ENCODE data around the gene FAM53B.

FAM53B gene

GRCh38 chr10:124705817-124706461 lies 38.2 kb downstream of the FAM53B start:
- Histone ChIP-seq H3K36me3 (replicated peaks) (peaks cover 24% of the 10 kb centered on the region), H3K4me3 (no peak overlapping the region), H3K27me3 (ENCODE audit: low read depth) (no peaks in the 10 kb centered on the region), H3K4me1 (no peaks in the 10 kb centered on the region), H3K9me3 (no peaks in the 10 kb centered on the region)
- in situ Hi-C loops (cut with MboI; ENCODE audit: low sequenced_read_pairs): no loop called here
- DNase-seq (ENCODE audit: low spot score in 2 of 2): no peak

- in situ Hi-C loops (cut with MboI; ENCODE audit: low sequenced_read_pairs): no loop called here
- Histone ChIP-seq H3K9me3 (no peaks in the 10 kb centered on the region), H3K4me1 (no peaks in the 10 kb centered on the region), H3K27me3 (ENCODE audit: low read depth) (no peaks in the 10 kb centered on the region), H3K36me3 (replicated peaks) (peaks cover 26% of the 10 kb centered on the region), H3K4me3 (no peak overlapping the region)
- no peak for DNase-seq (ENCODE audit: low spot score in 2 of 2)
Observed at GRCh38 chr10:124705381-124705740, 38.8 kb downstream of the FAM53B start.

GRCh38 chr10:124704428-124705380 lies 39.5 kb downstream of the FAM53B start:
- DNase-seq (ENCODE audit: low spot score in 2 of 2): no peak
- Histone ChIP-seq H3K9me3 (no peaks in the 10 kb centered on the region), H3K36me3 (replicated peaks) (peaks cover 29% of the 10 kb centered on the region), H3K4me3 (no peak overlapping the region), H3K4me1 (no peaks in the 10 kb centered on the region), H3K27me3 (ENCODE audit: low read depth) (no peaks in the 10 kb centered on the region)
- in situ Hi-C loops (cut with MboI; ENCODE audit: low sequenced_read_pairs): no loop called here

GRCh38 chr10:124703778-124704427 lies 40.3 kb downstream of the FAM53B start:
- Histone ChIP-seq H3K4me1 (no peaks in the 10 kb centered on the region), H3K4me3 (no peak overlapping the region), H3K36me3 (replicated peaks) (peaks cover 29% of the 10 kb centered on the region), H3K27me3 (ENCODE audit: low read depth) (no peaks in the 10 kb centered on the region), H3K9me3 (no peaks in the 10 kb centered on the region)
- in situ Hi-C loops (cut with MboI; ENCODE audit: low sequenced_read_pairs): no loop called here
- DNase-seq (ENCODE audit: low spot score in 2 of 2): no peak

- H3K36me3 ChIP-seq (replicated peaks): peaks cover 29% of the 10 kb centered on the region
- no peak overlapping the region for H3K4me3 ChIP-seq
- no peaks in the 10 kb centered on the region for H3K4me1 ChIP-seq
- H3K9me3 ChIP-seq: no peaks in the 10 kb centered on the region
- in situ Hi-C loops (cut with MboI; ENCODE audit: low sequenced_read_pairs): no loop called here
- H3K27me3 ChIP-seq (ENCODE audit: low read depth): no peaks in the 10 kb centered on the region
- no peak for DNase-seq (ENCODE audit: low spot score in 2 of 2)
Observed at GRCh38 chr10:124703372-124703771, 40.8 kb downstream of the FAM53B start.

- Histone ChIP-seq H3K4me3 (no peak overlapping the region), H3K27me3 (ENCODE audit: low read depth) (no peaks in the 10 kb centered on the region), H3K36me3 (replicated peaks) (peaks cover 29% of the 10 kb centered on the region), H3K4me1 (no peaks in the 10 kb centered on the region), H3K9me3 (no peaks in the 10 kb centered on the region)
- no peak for DNase-seq (ENCODE audit: low spot score in 2 of 2)
- in situ Hi-C loops (cut with MboI; ENCODE audit: low sequenced_read_pairs): no loop called here
Observed at GRCh38 chr10:124701881-124702656, 42.1 kb downstream of the FAM53B start.

- H3K4me1 ChIP-seq: no peaks in the 10 kb centered on the region
- in situ Hi-C loops (cut with MboI; ENCODE audit: low sequenced_read_pairs): no loop called here
- H3K9me3 ChIP-seq: no peaks in the 10 kb centered on the region
- DNase-seq (ENCODE audit: low spot score in 2 of 2): no peak
- peaks cover 27% of the 10 kb centered on the region for H3K36me3 ChIP-seq (replicated peaks)
- H3K27me3 ChIP-seq (ENCODE audit: low read depth): no peaks in the 10 kb centered on the region
- H3K4me3 ChIP-seq: no peak overlapping the region
Observed at GRCh38 chr10:124701435-124701834, 42.7 kb downstream of the FAM53B start.

GRCh38 chr10:124701038-124701365 lies 43.2 kb downstream of the FAM53B start:
- no peaks in the 10 kb centered on the region for H3K9me3 ChIP-seq
- H3K4me1 ChIP-seq: no peaks in the 10 kb centered on the region
- H3K4me3 ChIP-seq: no peak overlapping the region
- no peak for DNase-seq (ENCODE audit: low spot score in 2 of 2)
- in situ Hi-C loops (cut with MboI; ENCODE audit: low sequenced_read_pairs): no loop called here
- no peaks in the 10 kb centered on the region for H3K27me3 ChIP-seq (ENCODE audit: low read depth)
- peaks cover 26% of the 10 kb centered on the region for H3K36me3 ChIP-seq (replicated peaks)

- in situ Hi-C loops (cut with MboI; ENCODE audit: low sequenced_read_pairs): no loop called here
Observed at GRCh38 chr10:124700293-124701037, 43.7 kb downstream of the FAM53B start.

GRCh38 chr10:124699471-124700292 lies 44.5 kb downstream of the FAM53B start:
- in situ Hi-C loops (cut with MboI; ENCODE audit: low sequenced_read_pairs): no loop called here
- no peaks in the 10 kb centered on the region for H3K9me3 ChIP-seq
- H3K4me3 ChIP-seq: no peak overlapping the region
- H3K36me3 ChIP-seq (replicated peaks): peaks cover 19% of the 10 kb centered on the region
- H3K27me3 ChIP-seq (ENCODE audit: low read depth): no peaks in the 10 kb centered on the region
- H3K4me1 ChIP-seq: no peaks in the 10 kb centered on the region
- DNase-seq (ENCODE audit: low spot score in 2 of 2): no peak

More at GRCh38 chr10:124700293-124701037, 43.7 kb downstream of the FAM53B start:
- H3K4me1 ChIP-seq: no peaks in the 10 kb centered on the region
- no peaks in the 10 kb centered on the region for H3K27me3 ChIP-seq (ENCODE audit: low read depth)
- H3K36me3 ChIP-seq (replicated peaks): peaks cover 26% of the 10 kb centered on the region
- no peaks in the 10 kb centered on the region for H3K9me3 ChIP-seq
- H3K4me3 ChIP-seq: no peak overlapping the region
- no peak for DNase-seq (ENCODE audit: low spot score in 2 of 2)

GRCh38 chr10:124698545-124699469 lies 45.4 kb downstream of the FAM53B start:
- no peaks in the 10 kb centered on the region for H3K9me3 ChIP-seq
- no peaks in the 10 kb centered on the region for H3K27me3 ChIP-seq (ENCODE audit: low read depth)
- in situ Hi-C loops (cut with MboI; ENCODE audit: low sequenced_read_pairs): no loop called here
- no peak overlapping the region for H3K4me3 ChIP-seq
- peaks cover under 1% of the 10 kb centered on the region; the same call in 1 of the 2 replicates for H3K4me1 ChIP-seq
- H3K36me3 ChIP-seq (replicated peaks): peaks cover 15% of the 10 kb centered on the region
- no peak for DNase-seq (ENCODE audit: low spot score in 2 of 2)

Measured in HAP-1 (cell line).